HL-60 (cell line): ENCODE data around the gene CERS6.

Source experiments
- DNase-seq, 2 experiments: peaks; one replicate each; pipeline ENCODE4 v3.0.0-alpha.2; 2010 to 2020; ENCODE audit warnings: low read depth in 1 of 2, low spot score in 1 of 2
- H3K27ac ChIP-seq: fragments of 250-450 bp; sonication (Bioruptor Pico); replicated peaks from 2 replicates; pipeline ENCODE4 v1.5.1; 2020; ENCODE audit warnings: mild to moderate bottlenecking, moderate library complexity
- H3K27me3 ChIP-seq: fragments of 250-450 bp; sonication (Bioruptor Pico); 2 replicates; pipeline ENCODE4 v1.5.1; 2021; ENCODE audit warnings: mild to moderate bottlenecking, moderate library complexity; ENCODE audit not compliant: insufficient read depth, poor library complexity, severe bottlenecking
- H3K4me3 ChIP-seq: replicated peaks from 2 replicates; pipeline ENCODE4 v1.5.1; 2011; ENCODE audit warnings: mild to moderate bottlenecking, control low read depth, low read length; ENCODE audit not compliant: insufficient read depth
- CTCF ChIP-seq: IDR thresholded peaks from one replicate; pipeline ENCODE4 v1.5.1; 2011; ENCODE audit warnings: low read length, control low read depth, inconsistent platforms; ENCODE audit not compliant: insufficient read depth
- GABPA ChIP-seq: IDR thresholded peaks from 2 replicates; pipeline ENCODE4 v1.6.1; 2012; ENCODE audit warnings: low read depth
- POLR2AphosphoS5 ChIP-seq: IDR thresholded peaks from 2 replicates; pipeline ENCODE4 v1.6.1; 2012; ENCODE audit warnings: low read depth
- REST ChIP-seq: IDR thresholded peaks from 2 replicates; pipeline ENCODE4 v1.6.1; 2012; ENCODE audit warnings: low read depth; ENCODE audit not compliant: insufficient replicate concordance
- SPI1 ChIP-seq: IDR thresholded peaks from 2 replicates; pipeline ENCODE4 v1.6.1; 2012; ENCODE audit warnings: low read depth, mild to moderate bottlenecking, borderline replicate concordance

Gene CERS6

GRCh38 chr2:168749297-168749696 lies 293.2 kb downstream of the CERS6 start:
- Histone ChIP-seq H3K4me3 (no peak overlapping the region), H3K27me3 (no peaks in the 10 kb centered on the region), H3K27ac (no peak overlapping the region)
- no peak for TF ChIP-seq REST
- DNase-seq = no peak

GRCh38 chr2:168751104-168751740 lies 295.1 kb downstream of the CERS6 start:
- Histone ChIP-seq H3K27me3 (no peaks in the 10 kb centered on the region), H3K4me3 (no peak overlapping the region), H3K27ac (no peak overlapping the region)
- TF ChIP-seq CTCF (no peak), REST (no peak), GABPA (no peak), SPI1 (no peak), POLR2AphosphoS5 (no peak)
- DNase-seq = no peak

GRCh38 chr2:168752361-168752760 lies 296.3 kb downstream of the CERS6 start:
- Histone ChIP-seq H3K27ac (no peak overlapping the region), H3K27me3 (no peaks in the 10 kb centered on the region), H3K4me3 (no peak overlapping the region)
- TF ChIP-seq POLR2AphosphoS5 (no peak), CTCF (no peak), SPI1 (no peak), REST (no peak), GABPA (no peak)
- DNase-seq = no peak
